ENCODE measurements around the gene TMEM129. TPM values are rescaled to one million over a fixed set of nuclear protein-coding genes. Genes with fewer than 3 reads are reported as not detected.

The TMEM129 gene
- polyA plus RNA-seq, 1 donor from 2014 or later, result 42.1 TPM

- H3K4me2 ChIP-seq (ENCODE audit: low read length), result no peak overlapping the region
- no peak overlapping the region for H3K4me3 ChIP-seq (ENCODE audit: low read length)
- H3K27ac ChIP-seq (ENCODE audit: low read length), result no peak overlapping the region
- H3K9me2 ChIP-seq (ENCODE audit: insufficient read depth, low read length), result no peaks in the 10 kb centered on the region
- H4K20me1 ChIP-seq (ENCODE audit: insufficient read depth), result no peaks in the 10 kb centered on the region
- H3K36me3 ChIP-seq (ENCODE audit: insufficient read depth, low read length), result no peaks in the 10 kb centered on the region
- no peaks in the 10 kb centered on the region for H3K79me2 ChIP-seq (replicated peaks; ENCODE audit: insufficient read depth, low read length)
- H2AFZ ChIP-seq (ENCODE audit: low read depth, low read length), result no peak overlapping the region
- TF ChIP-seq MXI1 (conservative IDR thresholded peaks at IDR 0.05; ENCODE audit: poor library complexity, severe bottlenecking), result no peak
- TF ChIP-seq TAF1 (IDR thresholded peaks at IDR 0.05; ENCODE audit: low read depth), result no peak
- no peak for TF ChIP-seq POLR2AphosphoS5 (IDR thresholded peaks at IDR 0.05)
- TF ChIP-seq CTCF (IDR thresholded peaks at IDR 0.05; ENCODE audit: poor library complexity, severe bottlenecking), result no peak
- TF ChIP-seq RAD21 (conservative IDR thresholded peaks at IDR 0.05), result no peak
- TF ChIP-seq SMC3 (conservative IDR thresholded peaks at IDR 0.05; ENCODE audit: poor library complexity), result no peak
- TF ChIP-seq REST (IDR thresholded peaks at IDR 0.05; ENCODE audit: borderline replicate concordance), result no peak
- no peak for TF ChIP-seq EZH2 (IDR thresholded peaks at IDR 0.05; ENCODE audit: borderline replicate concordance, insufficient read depth, low read length, poor library complexity, severe bottlenecking)
- no peak for TF ChIP-seq EP300 (conservative IDR thresholded peaks at IDR 0.05; ENCODE audit: poor library complexity, severe bottlenecking)
- H3K27me3 ChIP-seq (ENCODE audit: insufficient read depth, low read depth, low read length), result peaks cover 21% of the 10 kb centered on the region
- no peak overlapping the region for H3K9ac ChIP-seq (ENCODE audit: low read length)
- H3F3A ChIP-seq (ENCODE audit: insufficient read depth, low read length, poor library complexity, severe bottlenecking), result no peaks in the 10 kb centered on the region
- H3K9me3 ChIP-seq (ENCODE audit: low read length), result no peaks in the 10 kb centered on the region
Observed at GRCh38 chr4:1765409-1766072, 44.4 kb upstream of the TMEM129 start.

- H2AFZ ChIP-seq (ENCODE audit: low read depth, low read length), result no peak overlapping the region
- H3K9ac ChIP-seq (ENCODE audit: low read length), result no peak overlapping the region
- no peak overlapping the region for H3K27ac ChIP-seq (ENCODE audit: low read length)
- no peaks in the 10 kb centered on the region for H3F3A ChIP-seq (ENCODE audit: insufficient read depth, low read length, poor library complexity, severe bottlenecking)
- H3K9me2 ChIP-seq (ENCODE audit: insufficient read depth, low read length), result no peaks in the 10 kb centered on the region
- H3K9me3 ChIP-seq (ENCODE audit: low read length), result no peaks in the 10 kb centered on the region
- no peaks in the 10 kb centered on the region for H3K79me2 ChIP-seq (replicated peaks; ENCODE audit: insufficient read depth, low read length)
- peaks cover 21% of the 10 kb centered on the region for H3K27me3 ChIP-seq (ENCODE audit: insufficient read depth, low read depth, low read length)
- TF ChIP-seq MXI1 (conservative IDR thresholded peaks at IDR 0.05; ENCODE audit: poor library complexity, severe bottlenecking), result no peak
- TF ChIP-seq RAD21 (conservative IDR thresholded peaks at IDR 0.05), result no peak
- no peak for TF ChIP-seq SMC3 (conservative IDR thresholded peaks at IDR 0.05; ENCODE audit: poor library complexity)
- TF ChIP-seq REST (IDR thresholded peaks at IDR 0.05; ENCODE audit: borderline replicate concordance), result no peak
- no peak for TF ChIP-seq POLR2AphosphoS5 (IDR thresholded peaks at IDR 0.05)
- TF ChIP-seq EZH2 (IDR thresholded peaks at IDR 0.05; ENCODE audit: borderline replicate concordance, insufficient read depth, low read length, poor library complexity, severe bottlenecking), result no peak
- no peak for TF ChIP-seq CTCF (IDR thresholded peaks at IDR 0.05; ENCODE audit: poor library complexity, severe bottlenecking)
- TF ChIP-seq TAF1 (IDR thresholded peaks at IDR 0.05; ENCODE audit: low read depth), result no peak
- no peak for TF ChIP-seq EP300 (conservative IDR thresholded peaks at IDR 0.05; ENCODE audit: poor library complexity, severe bottlenecking)
- no peak overlapping the region for H3K4me2 ChIP-seq (ENCODE audit: low read length)
- no peaks in the 10 kb centered on the region for H4K20me1 ChIP-seq (ENCODE audit: insufficient read depth)
- H3K36me3 ChIP-seq (ENCODE audit: insufficient read depth, low read length), result no peaks in the 10 kb centered on the region
- no peak overlapping the region for H3K4me3 ChIP-seq (ENCODE audit: low read length)
Observed at GRCh38 chr4:1764670-1765069, 43.5 kb upstream of the TMEM129 start.
